GM23248 (cell line): ENCODE data around the gene TAF3. TPM values are rescaled to one million over a fixed set of nuclear protein-coding genes. Genes with fewer than 3 reads are reported as not detected.

ENCODE experiments used
- DNase-seq: peaks from one replicate; pipeline ENCODE4 v3.0.0-alpha.2; 2015
- H2AFZ ChIP-seq: fragments of 200-600 bp; sonication (generic); 2 replicates; pipeline ENCODE4 v1.6.1; 2016; ENCODE audit warnings: antibody characterized with exemption
- H3F3A ChIP-seq: fragments of 200-600 bp; sonication (generic); 2 replicates; pipeline ENCODE4 v1.6.1; 2016; ENCODE audit warnings: mild to moderate bottlenecking, antibody characterized with exemption, mixed run types; ENCODE audit not compliant: insufficient read depth
- H3K27ac ChIP-seq: fragments of 200-600 bp; sonication (generic); 2 replicates; pipeline ENCODE4 v1.5.1; 2016; ENCODE audit warnings: mild to moderate bottlenecking
- H3K27me3 ChIP-seq: fragments of 200-600 bp; sonication (generic); replicated peaks from 2 replicates; pipeline ENCODE4 v1.6.1; 2016; ENCODE audit warnings: mild to moderate bottlenecking; ENCODE audit not compliant: insufficient read depth
- H3K36me3 ChIP-seq: fragments of 200-600 bp; sonication (generic); 2 replicates; pipeline ENCODE4 v1.6.1; 2016; ENCODE audit warnings: low read depth, mild to moderate bottlenecking
- H3K4me1 ChIP-seq: fragments of 200-600 bp; sonication (generic); 2 replicates; pipeline ENCODE4 v1.6.1; 2016; ENCODE audit warnings: mild to moderate bottlenecking; ENCODE audit not compliant: insufficient read depth
- H3K4me2 ChIP-seq: fragments of 200-600 bp; sonication (generic); one replicate; pipeline ENCODE4 v1.6.1; 2016; ENCODE audit warnings: mild to moderate bottlenecking; ENCODE audit not compliant: unreplicated experiment
- H3K4me3 ChIP-seq: fragments of 200-600 bp; sonication (generic); 2 replicates; pipeline ENCODE4 v1.5.1; 2016; ENCODE audit warnings: mild to moderate bottlenecking
- H3K79me2 ChIP-seq: fragments of 200-600 bp; sonication (generic); 2 replicates; pipeline ENCODE4 v1.6.1; 2016; ENCODE audit warnings: mild to moderate bottlenecking; ENCODE audit not compliant: insufficient read depth
- H3K9ac ChIP-seq: fragments of 200-600 bp; sonication (generic); 2 replicates; pipeline ENCODE4 v1.6.1; 2016; ENCODE audit warnings: mild to moderate bottlenecking
- H3K9me2 ChIP-seq: fragments of 200-600 bp; sonication (generic); 2 replicates; pipeline ENCODE4 v1.6.1; 2016; ENCODE audit warnings: mixed run types, mild to moderate bottlenecking, moderate library complexity; ENCODE audit not compliant: insufficient read depth
- H3K9me3 ChIP-seq: fragments of 200-600 bp; sonication (generic); one replicate; pipeline ENCODE4 v1.6.1; 2017; ENCODE audit warnings: low read depth
- H4K20me1 ChIP-seq: fragments of 200-600 bp; sonication (generic); 2 replicates; pipeline ENCODE4 v1.6.0; 2016; ENCODE audit not compliant: insufficient read depth
- EZH2 ChIP-seq: fragments of 200-600 bp; sonication (generic); IDR thresholded peaks from 2 replicates; pipeline ENCODE4 v1.6.1; 2018; ENCODE audit warnings: antibody characterized with exemption, mild to moderate bottlenecking; ENCODE audit not compliant: insufficient read depth, poor library complexity, severe bottlenecking
- EZH2phosphoT487 ChIP-seq: fragments of 200-600 bp; sonication (generic); IDR thresholded peaks from 2 replicates; pipeline ENCODE4 v1.6.1; 2018; ENCODE audit warnings: antibody characterized with exemption, moderate library complexity, mild to moderate bottlenecking, low read depth; ENCODE audit not compliant: insufficient read depth
- WGBS, 2 experiments: methylation state at CpG; one replicate each; pipeline ENCODE4 v1.1.6; 2015 to 2017; ENCODE audit warnings: low lambda C conversion rate in 2 of 2, low coverage in 1 of 2; ENCODE audit errors: missing lambda C conversion rate in 2 of 2; 5-methylcytosine and 5-hydroxymethylcytosine counted together
- in situ Hi-C: fragments of 300-500 bp; cut with MboI; formaldehyde crosslinking; loops from 2 replicates; pipeline ENCODE4 v1.15.0; 2020
- polyA plus RNA-seq: library from polyadenylated mRNA; unstranded; fragments of >200 nt; fragmentation: Nextera tagmentation; extraction: Ambion mirVana; gene quantifications from 2 replicates; pipeline ENCODE4 v1.2.1, GENCODE V29; 2016
- total RNA-seq: library from RNA; depleted of rRNA; stranded (reverse); fragments of >200 nt; shearing (Covaris generic); gene quantifications from 2 replicates; pipeline ENCODE4 v1.2.3, GENCODE V29; 2014

The TAF3 gene
- total and polyA plus RNA-seq, 2 experiments from 2014 or later: 1.7 to 5.5 TPM

- Histone ChIP-seq H4K20me1 (no peaks in the 10 kb centered on the region), H3K9me3 (no peaks in the 10 kb centered on the region), H3K27me3 (no peaks in the 10 kb centered on the region), H2AFZ (peak overlapping the region; percentile 98), H3K27ac (no peak overlapping the region), H3K9me2 (no peaks in the 10 kb centered on the region), H3K36me3 (no peaks in the 10 kb centered on the region), H3K9ac (no peak overlapping the region), H3K79me2 (peaks cover 33% of the 10 kb centered on the region), H3K4me1 (no peaks in the 10 kb centered on the region; the same call in 1 of the 2 replicates), H3K4me2 (peak overlapping the region; percentile 96), H3F3A (0 out of 2 replicates have a peak, but pooled peaks cover 6% of the 10 kb centered on the region), H3K4me3 (peak overlapping the region; percentile 93)
- TF ChIP-seq EZH2 (no peak), EZH2phosphoT487 (no peak)
- in situ Hi-C loops: no loop called here
- 14 to 15% methylated on average over 12 of the region's 12 CpGs for WGBS, 2 experiments
- DNase-seq: no peak
Measured at GRCh38 chr10:7817576-7817975, 729 bp upstream of the TAF3 start.

GRCh38 chr10:7817984-7818294, 366 bp upstream of the TAF3 start:
- Histone ChIP-seq H4K20me1 (no peaks in the 10 kb centered on the region), H3K36me3 (no peaks in the 10 kb centered on the region), H3K4me2 (peak overlapping the region; percentile 96), H3K4me3 (peak overlapping the region; percentile 93), H3K79me2 (peaks cover 37% of the 10 kb centered on the region), H3K27me3 (no peaks in the 10 kb centered on the region), H2AFZ (peak overlapping the region; percentile 98), H3K9ac (peak overlapping the region; percentile 78; the same call in 1 of the 2 replicates), H3K27ac (no peak overlapping the region), H3F3A (0 out of 2 replicates have a peak, but pooled peaks cover 6% of the 10 kb centered on the region), H3K4me1 (no peaks in the 10 kb centered on the region; the same call in 1 of the 2 replicates), H3K9me3 (no peaks in the 10 kb centered on the region), H3K9me2 (no peaks in the 10 kb centered on the region)
- DNase-seq: no peak
- WGBS, 2 experiments: 8 to 9% methylated on average over 10 of the region's 10 CpGs
- TF ChIP-seq EZH2 (no peak), EZH2phosphoT487 (no peak)
- in situ Hi-C loops: no loop called here

GRCh38 chr10:7819121-7819460, 786 bp downstream of the TAF3 start:
- DNase-seq: peak; percentile 84
- Histone ChIP-seq H3K9me2 (no peaks in the 10 kb centered on the region), H3K4me3 (peak overlapping the region; percentile 93), H3K4me1 (no peaks in the 10 kb centered on the region; the same call in 1 of the 2 replicates), H3K9ac (peak overlapping the region; percentile 78), H3K27ac (no peak overlapping the region), H3K36me3 (no peaks in the 10 kb centered on the region), H2AFZ (peak overlapping the region; percentile 98), H3K27me3 (no peaks in the 10 kb centered on the region), H3K9me3 (no peaks in the 10 kb centered on the region), H3K79me2 (peaks cover 37% of the 10 kb centered on the region), H3K4me2 (peak overlapping the region; percentile 98), H4K20me1 (no peaks in the 10 kb centered on the region), H3F3A (0 out of 2 replicates have a peak, but pooled peaks cover 6% of the 10 kb centered on the region)
- in situ Hi-C loops: no loop called here
- TF ChIP-seq EZH2: no peak
- no peak for TF ChIP-seq EZH2phosphoT487
- WGBS, 2 experiments: 2% methylated on average over 17 of the region's 17 CpGs

GRCh38 chr10:7824251-7824650, 5.9 kb downstream of the TAF3 start:
- H2AFZ ChIP-seq: no peak overlapping the region
- peaks cover 21% of the 10 kb centered on the region; the same call in 1 of the 2 replicates for H3K36me3 ChIP-seq
- 0 out of 2 replicates have a peak, but pooled peaks cover 2% of the 10 kb centered on the region for H3F3A ChIP-seq
- H4K20me1 ChIP-seq: no peaks in the 10 kb centered on the region
- H3K79me2 ChIP-seq: peaks cover 45% of the 10 kb centered on the region
- H3K9me3 ChIP-seq: no peaks in the 10 kb centered on the region
- TF ChIP-seq EZH2 (no peak), EZH2phosphoT487 (no peak)
- WGBS, 2 experiments: 91 to 96% methylated on average over 3 of the region's 3 CpGs
- DNase-seq: no peak
- H3K4me1 ChIP-seq: no peaks in the 10 kb centered on the region
- H3K4me2 ChIP-seq: no peak overlapping the region
- H3K9me2 ChIP-seq: no peaks in the 10 kb centered on the region
- no peak overlapping the region for H3K9ac ChIP-seq
- in situ Hi-C loops: no loop called here
- H3K27ac ChIP-seq: no peak overlapping the region
- H3K4me3 ChIP-seq: no peak overlapping the region
- no peaks in the 10 kb centered on the region for H3K27me3 ChIP-seq

- no peaks in the 10 kb centered on the region for H4K20me1 ChIP-seq
- WGBS, 2 experiments: 97 to 98% methylated on average over 4 of the region's 4 CpGs
- H3K9me2 ChIP-seq: no peaks in the 10 kb centered on the region
- peak; percentile 34 for DNase-seq
- in situ Hi-C loops: no loop called here
- no peaks in the 10 kb centered on the region for H3K4me1 ChIP-seq
- H3K36me3 ChIP-seq: peaks cover 21% of the 10 kb centered on the region; the same call in 1 of the 2 replicates
- no peaks in the 10 kb centered on the region for H3K9me3 ChIP-seq
- no peak overlapping the region for H2AFZ ChIP-seq
- no peak overlapping the region for H3K9ac ChIP-seq
- no peaks in the 10 kb centered on the region for H3K27me3 ChIP-seq
- peaks cover 41% of the 10 kb centered on the region for H3K79me2 ChIP-seq
- H3K4me2 ChIP-seq: no peak overlapping the region
- no peak overlapping the region for H3K4me3 ChIP-seq
- TF ChIP-seq EZH2phosphoT487 (no peak), EZH2 (no peak)
- H3F3A ChIP-seq: no peaks in the 10 kb centered on the region
- H3K27ac ChIP-seq: no peak overlapping the region
Measured at GRCh38 chr10:7826971-7827370, 8.7 kb downstream of the TAF3 start.
